GM19452 (cell line): ENCODE results near the gene SPINK4.

Experiments
- ATAC-seq: cut with Tn5 transposase; IDR thresholded peaks from one replicate; pipeline ENCODE4 v1.9.1; 2021; ENCODE audit not compliant: unreplicated experiment

SPINK4 gene

DNA sequence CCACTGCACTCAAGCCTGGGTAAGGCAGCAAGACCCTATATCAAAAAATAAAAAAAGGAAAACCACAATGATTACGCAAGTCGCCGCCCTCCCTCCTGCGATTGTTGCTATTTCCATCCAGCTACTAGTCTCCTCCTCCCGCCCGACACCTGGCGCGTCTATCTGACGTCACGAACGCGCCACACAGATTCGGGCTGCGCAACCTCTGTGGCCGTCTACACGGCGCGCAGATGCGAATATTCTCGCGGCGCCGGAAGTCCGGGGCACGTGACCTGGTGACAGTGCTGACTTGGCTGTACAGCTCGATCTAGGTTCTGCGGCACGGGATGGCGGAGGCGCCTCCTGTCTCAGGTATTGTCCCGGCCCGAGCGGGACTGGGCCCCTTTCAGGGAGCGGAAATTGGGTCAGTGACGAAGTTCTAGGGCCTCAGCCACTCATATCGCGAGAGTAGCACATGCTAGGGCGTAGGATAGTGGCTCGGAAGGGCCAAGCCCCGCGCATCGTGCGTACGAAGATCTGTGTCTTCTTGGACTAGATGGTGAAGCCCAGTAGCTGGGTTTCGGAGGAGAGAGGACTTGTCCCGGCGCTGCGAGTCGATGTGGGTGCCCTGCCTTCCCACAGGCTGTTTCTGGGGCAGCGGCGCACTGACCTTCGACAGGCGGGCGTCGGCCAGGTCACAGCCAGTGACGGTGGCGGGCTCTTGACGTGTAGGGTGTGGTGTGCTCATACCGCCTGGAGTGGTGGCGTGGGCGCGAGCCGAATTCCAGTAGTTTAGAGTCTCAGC is 50.5 kb downstream of the SPINK4 start, which contains the start of gene NFX1:
TSS of gene NFX1 (plus strand) at position 270 of the 784 bp plus-strand sequence. CDS start at position 327, 57 bp downstream.
- ATAC-seq, result peak; percentile 88

- ATAC-seq, result no peak
Observed at GRCh38 chr9:33291031-33291397, 51.0 kb downstream of the SPINK4 start.

- no peak for ATAC-seq
Observed at GRCh38 chr9:33291901-33292300, 51.9 kb downstream of the SPINK4 start.

GRCh38 chr9:33293782-33294181 is 53.8 kb downstream of the SPINK4 start:
- no peak for ATAC-seq

DNA sequence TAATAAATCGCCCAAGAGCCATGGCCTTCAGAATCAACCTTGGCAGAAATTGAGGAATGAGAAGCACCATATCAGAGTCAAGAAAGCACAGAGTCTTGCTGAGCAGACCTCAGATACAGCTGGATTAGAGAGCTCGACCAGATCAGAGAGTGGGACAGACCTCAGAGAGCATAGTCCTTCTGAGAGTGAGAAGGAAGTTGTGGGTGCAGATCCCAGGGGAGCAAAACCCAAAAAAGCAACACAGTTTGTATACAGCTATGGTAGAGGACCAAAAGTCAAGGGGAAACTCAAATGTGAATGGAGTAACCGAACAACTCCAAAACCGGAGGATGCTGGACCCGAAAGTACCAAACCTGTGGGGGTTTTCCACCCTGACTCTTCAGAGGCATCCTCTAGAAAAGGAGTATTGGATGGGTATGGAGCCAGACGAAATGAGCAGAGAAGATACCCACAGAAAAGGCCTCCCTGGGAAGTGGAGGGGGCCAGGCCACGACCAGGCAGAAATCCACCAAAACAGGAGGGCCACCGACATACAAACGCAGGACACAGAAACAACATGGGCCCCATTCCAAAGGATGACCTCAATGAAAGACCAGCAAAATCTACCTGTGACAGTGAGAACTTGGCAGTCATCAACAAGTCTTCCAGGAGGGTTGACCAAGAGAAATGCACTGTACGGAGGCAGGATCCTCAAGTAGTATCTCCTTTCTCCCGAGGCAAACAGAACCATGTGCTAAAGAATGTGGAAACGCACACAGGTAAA is 54.9 kb downstream of the SPINK4 start:
- ATAC-seq, result no peak

DNA sequence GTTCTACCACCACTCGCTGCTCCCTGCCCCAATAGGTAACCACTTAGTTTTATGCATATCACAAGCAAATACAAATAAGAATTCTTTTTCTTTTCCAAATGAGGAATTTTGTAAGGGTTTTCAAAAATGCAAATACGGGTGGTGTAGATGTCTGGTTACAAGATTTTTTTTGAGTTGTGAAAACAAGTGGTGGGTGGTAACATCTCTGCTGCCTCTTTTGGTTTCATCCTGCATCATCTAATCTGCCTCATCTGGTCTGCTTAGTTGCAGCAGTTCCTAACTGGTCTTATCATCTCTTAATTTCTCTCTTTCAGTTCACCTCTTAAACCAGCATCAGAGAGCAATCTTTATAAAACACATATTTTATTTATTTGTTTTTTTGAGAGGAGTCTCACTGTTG is 55.6 kb downstream of the SPINK4 start:
- peak; percentile 37 for ATAC-seq

DNA sequence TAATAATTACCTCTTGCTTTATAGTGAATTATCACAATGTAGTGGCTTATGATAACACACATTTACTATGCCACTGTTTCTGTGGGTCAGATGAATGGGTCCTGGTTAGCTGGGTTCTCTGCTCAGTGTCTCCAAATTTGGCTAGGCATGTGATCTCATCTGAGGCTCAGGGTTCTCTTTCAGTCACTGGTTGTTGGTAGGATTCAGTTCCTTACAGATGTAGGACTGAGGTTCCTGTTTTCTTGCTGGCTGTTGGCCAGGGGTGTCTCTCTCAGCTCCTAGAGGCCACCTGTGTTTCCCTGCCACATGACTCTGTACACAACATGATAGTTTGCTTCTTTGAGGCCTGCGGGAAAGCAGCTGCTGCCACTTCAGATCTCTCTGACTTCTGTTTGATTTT is 57.5 kb downstream of the SPINK4 start:
- ATAC-seq, result peak; percentile 87
